CD4-positive, alpha-beta T cell treated with Interleukin-1 beta for 1 hour (primary cell): ENCODE data around the gene MOXD1.

Experiments
- DNase-seq, 2 donors: peaks; one replicate each; pipeline ENCODE4 v3.0.0-alpha.2; 2020 to 2022

Gene MOXD1

GRCh38 chr6:132400883-132401617, at the start of gene MOXD1:
MOXD1 (minus strand) TSS chr6:132401475; CDS start chr6:132401426, 49 bp downstream.
- peak in 1 of 2 donors; percentile 19 for DNase-seq

- no peak for DNase-seq
These were observed 45.6 kb upstream of the MOXD1 start for GRCh38 chr6:132446855-132447241.

GRCh38 chr6:132446141-132446854, 45.0 kb upstream of the MOXD1 start:
- DNase-seq, result no peak

- DNase-seq, result no peak
These were observed 44.1 kb upstream of the MOXD1 start for GRCh38 chr6:132445201-132445951.

- no peak for DNase-seq
These were observed 41.9 kb upstream of the MOXD1 start for GRCh38 chr6:132443206-132443605.

GRCh38 chr6:132430110-132430509, 28.8 kb upstream of the MOXD1 start:
- no peak for DNase-seq

- DNase-seq, result no peak
These were observed 23.9 kb upstream of the MOXD1 start for GRCh38 chr6:132425176-132425575.

- no peak for DNase-seq
These were observed 22.6 kb upstream of the MOXD1 start for GRCh38 chr6:132423839-132424238.

- no peak for DNase-seq
These were observed 17.1 kb upstream of the MOXD1 start for GRCh38 chr6:132418235-132418965.

- no peak for DNase-seq
These were observed 13.5 kb upstream of the MOXD1 start for GRCh38 chr6:132414761-132415160.

- DNase-seq, result no peak
These were observed 13.0 kb upstream of the MOXD1 start for GRCh38 chr6:132414322-132414721.

GRCh38 chr6:132413499-132413802, 12.2 kb upstream of the MOXD1 start:
- DNase-seq, result no peak

GRCh38 chr6:132412656-132413498, 11.6 kb upstream of the MOXD1 start:
- DNase-seq, result no peak

GRCh38 chr6:132411296-132411695, 10.0 kb upstream of the MOXD1 start:
- DNase-seq, result no peak

GRCh38 chr6:132410830-132411229, 9.6 kb upstream of the MOXD1 start:
- no peak for DNase-seq

- DNase-seq, result no peak
These were observed 4.1 kb upstream of the MOXD1 start for GRCh38 chr6:132405143-132405915.

- no peak for DNase-seq
These were observed 3.5 kb upstream of the MOXD1 start for GRCh38 chr6:132404736-132405135.

- no peak for DNase-seq
These were observed 3.1 kb upstream of the MOXD1 start for GRCh38 chr6:132404330-132404729.

GRCh38 chr6:132401618-132402285, 477 bp upstream of the MOXD1 start:
- DNase-seq, result no peak

- no peak for DNase-seq
These were observed 756 bp downstream of the MOXD1 start for GRCh38 chr6:132400555-132400882.
